ENCODE data around the gene BLM.

DNA sequence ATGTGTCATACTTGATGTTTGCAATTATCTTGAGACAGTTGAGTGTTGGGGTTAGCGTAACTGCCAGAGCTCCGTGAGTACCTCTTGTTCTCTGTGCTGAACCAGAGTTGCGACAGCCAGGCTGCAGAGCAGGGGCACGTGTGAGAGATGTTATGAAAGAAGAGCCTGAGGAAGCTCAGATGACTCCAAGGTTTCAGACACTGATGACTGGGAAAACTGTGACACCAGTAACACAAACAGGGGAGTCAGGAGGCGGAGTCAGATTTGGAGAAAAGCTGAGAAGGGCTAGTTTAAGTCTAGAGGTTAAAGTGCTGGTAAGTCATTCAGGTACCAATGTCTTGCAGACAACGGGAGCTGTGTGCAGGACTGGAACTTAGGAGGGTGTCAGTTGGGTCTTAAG lies 45.0 kb downstream of the BLM start:
- no peak for TF ChIP-seq RAD21 (IDR thresholded peaks at IDR 0.05 in 1 of 2, conservative IDR thresholded peaks at IDR 0.05 in 1 of 2; ENCODE audit: low read depth in 2 of 2, low read length in 2 of 2)
- TF ChIP-seq EP300 (IDR thresholded peaks at IDR 0.05; ENCODE audit: borderline replicate concordance in 1 of 2, low read depth in 2 of 2, low read length in 2 of 2): no peak
- TF ChIP-seq NRF1 (IDR thresholded peaks at IDR 0.05; ENCODE audit: low read depth, low read length): no peak
- TF ChIP-seq ATF3 (IDR thresholded peaks at IDR 0.05; ENCODE audit: insufficient read depth, low read depth, low read length): no peak
- TF ChIP-seq EZH2 (IDR thresholded peaks at IDR 0.05; ENCODE audit: low read depth, low read length, severe bottlenecking): no peak
- TF ChIP-seq GABPA (IDR thresholded peaks at IDR 0.05; ENCODE audit: borderline replicate concordance, insufficient read depth, low read length): no peak
- no peak for TF ChIP-seq EGR1 (IDR thresholded peaks at IDR 0.05; ENCODE audit: borderline replicate concordance, low read depth, low read length)
- TF ChIP-seq CTCF (IDR thresholded peaks at IDR 0.05; ENCODE audit: control extremely low read depth in 1 of 3, insufficient read depth in 1 of 3, low read depth in 1 of 3, low read length in 3 of 3): no peak
- TF ChIP-seq CREB1 (IDR thresholded peaks at IDR 0.05): no peak
- TF ChIP-seq POLR2A (IDR thresholded peaks at IDR 0.05; ENCODE audit: control extremely low read depth in 1 of 2, low read depth in 2 of 2, low read length in 2 of 2): no peak
- no peak for TF ChIP-seq TAF1 (IDR thresholded peaks at IDR 0.05; ENCODE audit: low read depth, low read length)

Data from H1 (cell line).